GM20000 (cell line): ENCODE measurements around the gene BEST1.

ENCODE experiments used
- DNase-seq: peaks from one replicate; pipeline ENCODE4 v3.0.0; 2012; ENCODE audit warnings: low spot score
- TF ChIP-seq, protein P1 (sequence below): IDR thresholded peaks from 2 replicates; pipeline ENCODE4 v1.5.1; 2012; ENCODE audit warnings: mild to moderate bottlenecking, control low read depth; ENCODE audit errors: extremely low read depth, missing control alignments

BEST1 gene

DNA sequence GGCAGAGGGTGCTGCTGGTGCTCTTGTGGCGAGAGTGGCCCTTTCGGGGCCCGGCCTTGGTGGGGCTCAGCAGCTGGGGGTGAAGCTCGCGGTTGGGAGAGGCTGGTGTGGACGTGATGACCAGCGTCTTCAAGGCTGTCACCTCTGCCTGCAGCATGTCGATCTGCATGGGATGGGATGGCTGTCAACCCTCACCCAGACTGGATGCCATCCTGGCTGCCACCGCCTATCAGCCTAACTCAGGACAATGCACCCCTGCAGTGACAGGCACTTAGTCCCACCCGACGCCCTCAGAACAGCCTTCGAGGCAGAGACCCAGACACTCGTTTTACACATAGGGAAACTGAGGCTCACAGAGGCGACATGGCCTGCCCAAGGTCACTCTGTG, 43.6 kb upstream of the BEST1 start:
- TF ChIP-seq, protein P1, sequence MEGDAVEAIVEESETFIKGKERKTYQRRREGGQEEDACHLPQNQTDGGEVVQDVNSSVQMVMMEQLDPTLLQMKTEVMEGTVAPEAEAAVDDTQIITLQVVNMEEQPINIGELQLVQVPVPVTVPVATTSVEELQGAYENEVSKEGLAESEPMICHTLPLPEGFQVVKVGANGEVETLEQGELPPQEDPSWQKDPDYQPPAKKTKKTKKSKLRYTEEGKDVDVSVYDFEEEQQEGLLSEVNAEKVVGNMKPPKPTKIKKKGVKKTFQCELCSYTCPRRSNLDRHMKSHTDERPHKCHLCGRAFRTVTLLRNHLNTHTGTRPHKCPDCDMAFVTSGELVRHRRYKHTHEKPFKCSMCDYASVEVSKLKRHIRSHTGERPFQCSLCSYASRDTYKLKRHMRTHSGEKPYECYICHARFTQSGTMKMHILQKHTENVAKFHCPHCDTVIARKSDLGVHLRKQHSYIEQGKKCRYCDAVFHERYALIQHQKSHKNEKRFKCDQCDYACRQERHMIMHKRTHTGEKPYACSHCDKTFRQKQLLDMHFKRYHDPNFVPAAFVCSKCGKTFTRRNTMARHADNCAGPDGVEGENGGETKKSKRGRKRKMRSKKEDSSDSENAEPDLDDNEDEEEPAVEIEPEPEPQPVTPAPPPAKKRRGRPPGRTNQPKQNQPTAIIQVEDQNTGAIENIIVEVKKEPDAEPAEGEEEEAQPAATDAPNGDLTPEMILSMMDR = no peak

DNA sequence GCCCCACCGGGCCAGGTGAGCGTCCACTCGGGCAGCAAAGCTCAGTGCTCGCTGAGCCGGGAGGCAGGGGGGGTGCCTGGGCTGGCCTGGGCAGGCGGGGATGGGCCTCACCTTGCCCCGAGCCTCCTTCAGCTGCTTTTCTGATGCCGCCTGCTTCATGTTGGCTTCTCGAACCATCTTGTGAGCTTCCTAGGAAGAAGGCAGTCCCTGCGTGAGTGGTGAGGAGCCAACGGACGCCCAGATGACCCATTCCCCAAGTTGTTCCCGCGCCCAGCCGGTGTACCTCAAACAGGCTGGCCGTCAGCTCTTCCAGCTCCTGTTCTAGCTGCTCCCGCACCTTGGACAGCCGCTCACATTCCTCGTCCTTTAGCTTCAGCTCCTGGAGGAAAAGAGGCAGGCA, 42.9 kb upstream of the BEST1 start:
- TF ChIP-seq, protein P1 = no peak
- DNase-seq = no peak

More for the DNA sequence above, 43.6 kb upstream of the BEST1 start:
- no peak for DNase-seq

DNA sequence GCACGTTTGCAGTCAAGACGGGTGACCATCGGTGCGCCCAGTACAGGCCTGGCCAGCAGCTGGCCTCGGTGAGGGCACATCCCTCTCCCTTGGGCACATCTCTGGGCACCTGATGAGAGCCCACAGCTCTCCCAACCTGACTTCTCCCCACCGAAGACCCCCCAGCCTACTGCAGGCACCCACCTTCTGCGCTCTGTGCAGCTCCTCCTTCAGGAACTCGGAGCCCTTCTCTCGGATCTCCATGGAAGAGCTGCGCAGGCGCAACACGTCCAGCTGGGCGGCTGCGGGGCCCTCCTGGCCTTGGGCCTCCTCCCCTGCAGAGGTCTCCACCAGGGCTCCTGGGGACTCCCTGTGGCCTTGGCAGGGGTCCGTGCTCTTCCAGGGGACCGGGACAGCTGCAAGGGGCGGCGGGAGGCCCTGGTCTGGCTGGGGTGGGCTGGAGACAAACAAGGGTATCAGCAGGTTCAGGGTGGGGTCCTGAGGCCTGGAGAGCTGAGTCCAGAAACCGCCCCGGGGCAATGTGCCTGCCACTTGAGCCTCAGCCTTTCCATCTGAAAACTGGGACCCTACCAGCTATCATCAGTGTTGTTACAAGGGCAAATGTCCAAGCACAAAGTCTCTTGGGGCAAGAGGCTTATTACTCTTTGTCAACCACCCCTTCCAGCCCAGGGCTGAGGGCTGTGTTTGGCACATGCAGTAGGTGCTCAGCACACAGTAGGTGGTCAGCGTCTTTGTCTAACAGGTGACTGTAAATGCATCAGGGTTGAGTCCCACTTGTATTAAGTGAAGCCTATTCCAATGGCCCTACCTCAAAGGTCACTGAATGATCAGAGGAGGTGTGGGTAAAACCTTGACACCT, 42.1 kb upstream of the BEST1 start:
- TF ChIP-seq, protein P1 = no peak
- DNase-seq = no peak

DNA sequence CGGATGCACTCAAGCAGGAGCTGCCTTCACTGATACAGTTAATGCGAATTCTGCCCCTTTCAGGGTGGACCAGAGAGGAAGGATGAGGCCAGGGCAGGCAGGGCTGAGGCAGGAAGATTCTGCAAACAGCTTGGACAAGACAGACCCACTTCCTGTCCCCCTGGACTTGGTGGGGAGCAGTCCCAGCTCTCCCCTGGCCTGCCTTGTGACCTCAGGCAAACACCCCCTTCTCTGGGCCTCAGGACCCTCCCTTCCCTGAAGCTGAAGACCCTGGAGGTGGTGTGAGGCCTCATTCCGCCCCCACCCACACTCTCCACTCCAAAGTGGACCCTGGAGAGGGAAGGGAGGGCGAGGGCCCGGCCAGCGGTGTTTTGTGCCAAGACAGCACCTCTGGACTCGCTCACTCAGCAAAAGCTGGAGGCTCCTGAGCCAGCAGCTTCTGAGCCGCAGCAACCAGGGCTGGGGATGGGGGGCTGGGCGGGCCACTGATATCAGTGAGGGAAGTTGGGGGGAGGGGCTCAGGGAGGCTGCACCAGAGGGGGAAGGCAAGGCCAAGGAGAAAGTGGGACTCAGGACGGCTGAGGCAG, 41.3 kb upstream of the BEST1 start:
- no peak for DNase-seq
- TF ChIP-seq, protein P1 = no peak

DNA sequence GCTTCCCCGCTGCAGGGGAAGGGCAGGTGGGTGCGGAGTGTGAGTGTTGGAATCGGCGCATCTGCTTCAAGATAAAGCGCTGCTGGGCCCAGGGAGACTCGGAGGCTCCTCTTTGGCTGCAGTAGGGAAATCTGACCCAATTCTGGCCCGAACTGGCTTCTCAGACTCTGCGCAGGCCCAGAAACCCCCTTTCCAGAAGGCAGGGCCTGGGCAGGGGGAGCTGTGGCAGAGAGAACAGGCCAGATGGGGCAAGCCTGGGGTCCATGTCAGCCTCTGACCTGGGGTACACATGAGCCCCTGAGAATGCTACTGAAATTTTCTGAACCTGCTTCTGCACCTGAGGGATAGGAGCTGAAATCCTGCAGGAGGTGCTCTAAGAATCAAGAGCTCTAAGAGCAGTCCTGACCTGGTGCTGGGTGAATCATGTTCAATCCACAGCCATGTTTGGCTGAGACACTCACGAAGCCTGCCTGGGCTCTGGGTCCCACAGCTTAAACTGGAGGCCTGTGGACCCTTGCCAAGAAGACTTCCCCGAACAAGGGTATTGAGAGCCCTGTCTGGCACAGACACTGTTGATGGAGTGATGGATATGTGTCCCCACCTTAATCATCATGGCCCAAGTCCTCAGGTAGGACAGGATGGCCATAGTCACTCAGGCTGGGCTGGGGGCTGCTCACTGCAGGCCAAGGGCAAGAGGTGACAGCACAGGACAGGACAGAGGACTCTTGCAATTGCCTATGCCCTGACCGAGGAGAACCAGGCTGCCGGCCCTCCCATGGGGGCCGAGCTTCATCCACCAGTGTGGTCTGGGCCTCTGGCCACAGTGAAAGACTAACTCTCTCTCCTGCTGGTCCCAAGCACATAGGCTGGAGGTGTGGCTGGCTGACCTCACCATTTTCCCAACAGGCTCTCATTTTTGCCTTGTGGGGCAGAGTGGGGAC, 39.7 kb upstream of the BEST1 start:
- DNase-seq = no peak
- TF ChIP-seq, protein P1 = no peak

DNA sequence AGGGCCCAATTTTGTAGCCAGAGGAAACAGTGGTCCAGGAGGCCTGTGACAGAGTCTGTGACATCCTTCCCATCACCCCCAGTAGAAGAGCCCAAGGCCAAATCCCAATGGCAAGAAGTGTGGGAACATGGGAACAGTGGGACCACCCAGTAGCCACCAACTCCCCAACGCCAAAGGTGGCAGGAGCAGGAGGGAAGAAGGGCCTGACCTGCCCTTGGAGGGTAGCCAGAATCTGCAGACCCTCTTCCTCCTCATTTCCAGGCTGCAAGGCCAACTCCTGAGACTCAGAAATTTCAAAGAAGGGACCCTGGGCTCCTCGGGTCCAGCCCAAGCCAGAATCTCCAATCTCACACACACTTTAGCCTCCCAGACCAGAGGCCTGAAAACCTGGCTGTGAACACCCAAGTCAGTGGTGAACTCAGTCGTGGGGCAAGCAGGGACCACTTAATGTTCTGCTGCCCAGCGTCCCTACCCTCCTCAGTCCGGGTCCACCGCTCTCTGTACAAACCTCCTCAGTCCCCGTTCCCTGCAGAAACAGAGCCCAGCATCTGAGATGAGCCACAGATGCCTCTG, 38.9 kb upstream of the BEST1 start:
- no peak for DNase-seq
- TF ChIP-seq, protein P1 = no peak
